Measurements from ENCODE around the gene BMPR1A.
A peak's percentile ranks its signal among the peaks of the same experiment; 100 is the strongest.
"Not testable (repeated sequence)": the region's sequence is repeated elsewhere in the genome, so short reads cannot be mapped to it uniquely, and the experiment has no call there.

Gene BMPR1A

GRCh38 chr10:86825366-86825765 lies 68.9 kb downstream of the BMPR1A start:
- Mint-ChIP-seq H3K36me3 (no peaks in the 10 kb centered on the region), H3K4me3 (no peak overlapping the region), H3K9me3 (no peaks in the 10 kb centered on the region), H3K27me3 (no peaks in the 10 kb centered on the region), H3K4me1 (peaks cover 14% of the 10 kb centered on the region), H3K27ac (no peak overlapping the region)
- no peak for ATAC-seq

- no peaks in the 10 kb centered on the region for H3K9me3 Mint-ChIP-seq
- no peak for ATAC-seq
- H3K4me3 Mint-ChIP-seq, result no peak overlapping the region
- H3K4me1 Mint-ChIP-seq, result peaks cover 10% of the 10 kb centered on the region
- no peaks in the 10 kb centered on the region for H3K36me3 Mint-ChIP-seq
- no peaks in the 10 kb centered on the region for H3K27me3 Mint-ChIP-seq
- H3K27ac Mint-ChIP-seq, result no peak overlapping the region
Observed at GRCh38 chr10:86827639-86828038, 71.2 kb downstream of the BMPR1A start.

- peaks cover 13% of the 10 kb centered on the region for H3K4me1 Mint-ChIP-seq
- no peaks in the 10 kb centered on the region for H3K36me3 Mint-ChIP-seq
- H3K4me3 Mint-ChIP-seq, result no peak overlapping the region
- ATAC-seq, result no peak
- no peak overlapping the region for H3K27ac Mint-ChIP-seq
- no peaks in the 10 kb centered on the region for H3K27me3 Mint-ChIP-seq
- H3K9me3 Mint-ChIP-seq, result no peaks in the 10 kb centered on the region
Observed at GRCh38 chr10:86828145-86828544, 71.7 kb downstream of the BMPR1A start.

GRCh38 chr10:86829472-86829871 lies 73.1 kb downstream of the BMPR1A start:
- Mint-ChIP-seq H3K4me3 (no peak overlapping the region), H3K9me3 (no peaks in the 10 kb centered on the region), H3K27ac (no peak overlapping the region)

GRCh38 chr10:86830043-86830591 lies 73.7 kb downstream of the BMPR1A start:
- ATAC-seq, result no peak
- H3K4me3 Mint-ChIP-seq, result no peak overlapping the region
- H3K27ac Mint-ChIP-seq, result no peak overlapping the region
- no peaks in the 10 kb centered on the region for H3K36me3 Mint-ChIP-seq
- no peaks in the 10 kb centered on the region for H3K27me3 Mint-ChIP-seq
- H3K4me1 Mint-ChIP-seq, result peaks cover 18% of the 10 kb centered on the region
- H3K9me3 Mint-ChIP-seq, result no peaks in the 10 kb centered on the region

More at GRCh38 chr10:86829472-86829871, 73.1 kb downstream of the BMPR1A start:
- no peaks in the 10 kb centered on the region for H3K27me3 Mint-ChIP-seq
- no peaks in the 10 kb centered on the region for H3K36me3 Mint-ChIP-seq
- H3K4me1 Mint-ChIP-seq, result peaks cover 18% of the 10 kb centered on the region
- ATAC-seq, result no peak

- Mint-ChIP-seq H3K36me3 (no peaks in the 10 kb centered on the region), H3K4me1 (peaks cover 13% of the 10 kb centered on the region), H3K27ac (no peak overlapping the region), H3K4me3 (no peak overlapping the region), H3K27me3 (no peaks in the 10 kb centered on the region), H3K9me3 (no peaks in the 10 kb centered on the region)
- no peak for ATAC-seq
Observed at GRCh38 chr10:86833969-86834368, 77.5 kb downstream of the BMPR1A start.

GRCh38 chr10:86836044-86836443 lies 79.6 kb downstream of the BMPR1A start:
- no peak for ATAC-seq
- Mint-ChIP-seq H3K36me3 (peaks cover 10% of the 10 kb centered on the region), H3K4me3 (no peak overlapping the region), H3K4me1 (peaks cover 7% of the 10 kb centered on the region), H3K27ac (no peak overlapping the region), H3K27me3 (no peaks in the 10 kb centered on the region), H3K9me3 (no peaks in the 10 kb centered on the region)

GRCh38 chr10:86837663-86838062 lies 81.2 kb downstream of the BMPR1A start:
- Mint-ChIP-seq H3K4me1 (peaks cover 7% of the 10 kb centered on the region), H3K27me3 (no peaks in the 10 kb centered on the region), H3K9me3 (no peaks in the 10 kb centered on the region), H3K4me3 (no peak overlapping the region), H3K27ac (no peak overlapping the region), H3K36me3 (peaks cover 26% of the 10 kb centered on the region)
- ATAC-seq, result no peak

GRCh38 chr10:86840498-86840897 lies 84.1 kb downstream of the BMPR1A start:
- no peak for ATAC-seq
- Mint-ChIP-seq H3K27me3 (no peaks in the 10 kb centered on the region), H3K4me1 (no peaks in the 10 kb centered on the region), H3K36me3 (peaks cover 41% of the 10 kb centered on the region), H3K9me3 (no peaks in the 10 kb centered on the region), H3K27ac (no peak overlapping the region), H3K4me3 (no peak overlapping the region)

- Mint-ChIP-seq H3K9me3 (no peaks in the 10 kb centered on the region), H3K36me3 (peaks cover 47% of the 10 kb centered on the region), H3K27ac (no peak overlapping the region), H3K4me1 (no peaks in the 10 kb centered on the region), H3K27me3 (no peaks in the 10 kb centered on the region), H3K4me3 (no peak overlapping the region)
- ATAC-seq, result no peak
Observed at GRCh38 chr10:86846088-86846487, 89.7 kb downstream of the BMPR1A start.

- ATAC-seq, result no peak
- peaks cover 48% of the 10 kb centered on the region for H3K36me3 Mint-ChIP-seq
- H3K9me3 Mint-ChIP-seq, result peaks cover 7% of the 10 kb centered on the region
- H3K27ac Mint-ChIP-seq, result no peak overlapping the region
- no peak overlapping the region for H3K4me3 Mint-ChIP-seq
- H3K27me3 Mint-ChIP-seq, result no peaks in the 10 kb centered on the region
- H3K4me1 Mint-ChIP-seq, result no peaks in the 10 kb centered on the region
Observed at GRCh38 chr10:86848747-86849146, 92.3 kb downstream of the BMPR1A start.

GRCh38 chr10:86849181-86849894 lies 92.9 kb downstream of the BMPR1A start:
- Mint-ChIP-seq H3K27ac (no peak overlapping the region), H3K9me3 (peaks cover 7% of the 10 kb centered on the region), H3K27me3 (no peaks in the 10 kb centered on the region), H3K4me3 (no peak overlapping the region), H3K4me1 (no peaks in the 10 kb centered on the region), H3K36me3 (peaks cover 52% of the 10 kb centered on the region)
- peak; percentile 53 for ATAC-seq

- Mint-ChIP-seq H3K27ac (no peak overlapping the region), H3K4me3 (no peak overlapping the region), H3K4me1 (no peaks in the 10 kb centered on the region), H3K36me3 (peaks cover 51% of the 10 kb centered on the region), H3K9me3 (peaks cover 7% of the 10 kb centered on the region), H3K27me3 (no peaks in the 10 kb centered on the region)
- no peak for ATAC-seq
Observed at GRCh38 chr10:86850481-86850880, 94.1 kb downstream of the BMPR1A start.

- Mint-ChIP-seq H3K36me3 (peaks cover 51% of the 10 kb centered on the region), H3K27ac (no peak overlapping the region), H3K27me3 (no peaks in the 10 kb centered on the region), H3K4me1 (no peaks in the 10 kb centered on the region), H3K9me3 (peaks cover 7% of the 10 kb centered on the region), H3K4me3 (no peak overlapping the region)
- no peak for ATAC-seq
Observed at GRCh38 chr10:86851328-86852207, 95.1 kb downstream of the BMPR1A start.

GRCh38 chr10:86853582-86853981 lies 97.2 kb downstream of the BMPR1A start:
- H3K4me3 Mint-ChIP-seq, H3K27ac Mint-ChIP-seq, H3K9me3 Mint-ChIP-seq, H3K27me3 Mint-ChIP-seq, ATAC-seq, H3K4me1 Mint-ChIP-seq: not testable (repeated sequence)
- H3K36me3 Mint-ChIP-seq, result peaks cover 50% of the 10 kb centered on the region

All from stimulated activated memory B cell treated with anti-CD40 and anti-IgM and Interleukin-4, amounts not matched to agents 10 μg/mL and 1 μg/mL and 100 μg/mL, for 72 hours (primary cell).